ENCODE data around the gene KRTAP5-6.

The KRTAP5-6 gene

DNA sequence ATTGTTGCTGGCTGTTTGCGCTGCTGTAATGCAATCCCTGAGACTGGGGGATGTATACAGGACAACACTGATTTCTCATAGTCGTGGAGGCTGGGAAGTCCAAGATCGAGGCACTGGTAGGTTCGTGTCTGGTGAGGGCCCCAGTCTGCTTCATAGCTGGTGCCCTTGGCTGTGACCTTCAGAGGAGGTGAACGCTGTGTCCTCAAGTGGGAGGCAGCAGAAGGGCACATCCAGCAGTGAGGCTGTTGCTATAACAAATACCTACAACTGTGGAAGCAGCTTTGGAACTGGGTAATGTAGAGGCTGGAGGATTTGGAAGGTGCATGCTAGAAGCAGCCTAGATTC lies 46.1 kb upstream of the KRTAP5-6 start:
- Histone ChIP-seq H3K27ac (no peak overlapping the region), H3K9me3 (no peaks in the 10 kb centered on the region), H3K4me3 (no peak overlapping the region), H3K36me3 (no peaks in the 10 kb centered on the region), H3K27me3 (peaks cover 0 to 36% of the 10 kb centered on the region in 2 donors), H3K4me1 (peaks cover 0 to 8% (median 4%) of the 10 kb centered on the region in 4 donors)
- intact Hi-C loops (cut with DNase I; ENCODE audit: low total_unique reads): loop anchor here (5.0 to 10.0 kb wide), 2 partner anchors 41 to 504 kb away; no protein-coding TSS in a partner anchor
- TF ChIP-seq, protein P1, sequence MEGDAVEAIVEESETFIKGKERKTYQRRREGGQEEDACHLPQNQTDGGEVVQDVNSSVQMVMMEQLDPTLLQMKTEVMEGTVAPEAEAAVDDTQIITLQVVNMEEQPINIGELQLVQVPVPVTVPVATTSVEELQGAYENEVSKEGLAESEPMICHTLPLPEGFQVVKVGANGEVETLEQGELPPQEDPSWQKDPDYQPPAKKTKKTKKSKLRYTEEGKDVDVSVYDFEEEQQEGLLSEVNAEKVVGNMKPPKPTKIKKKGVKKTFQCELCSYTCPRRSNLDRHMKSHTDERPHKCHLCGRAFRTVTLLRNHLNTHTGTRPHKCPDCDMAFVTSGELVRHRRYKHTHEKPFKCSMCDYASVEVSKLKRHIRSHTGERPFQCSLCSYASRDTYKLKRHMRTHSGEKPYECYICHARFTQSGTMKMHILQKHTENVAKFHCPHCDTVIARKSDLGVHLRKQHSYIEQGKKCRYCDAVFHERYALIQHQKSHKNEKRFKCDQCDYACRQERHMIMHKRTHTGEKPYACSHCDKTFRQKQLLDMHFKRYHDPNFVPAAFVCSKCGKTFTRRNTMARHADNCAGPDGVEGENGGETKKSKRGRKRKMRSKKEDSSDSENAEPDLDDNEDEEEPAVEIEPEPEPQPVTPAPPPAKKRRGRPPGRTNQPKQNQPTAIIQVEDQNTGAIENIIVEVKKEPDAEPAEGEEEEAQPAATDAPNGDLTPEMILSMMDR (IDR thresholded peaks at IDR 0.05): no peak
- DNase-seq: peak in 1 of 2 donors; percentile 46

DNA sequence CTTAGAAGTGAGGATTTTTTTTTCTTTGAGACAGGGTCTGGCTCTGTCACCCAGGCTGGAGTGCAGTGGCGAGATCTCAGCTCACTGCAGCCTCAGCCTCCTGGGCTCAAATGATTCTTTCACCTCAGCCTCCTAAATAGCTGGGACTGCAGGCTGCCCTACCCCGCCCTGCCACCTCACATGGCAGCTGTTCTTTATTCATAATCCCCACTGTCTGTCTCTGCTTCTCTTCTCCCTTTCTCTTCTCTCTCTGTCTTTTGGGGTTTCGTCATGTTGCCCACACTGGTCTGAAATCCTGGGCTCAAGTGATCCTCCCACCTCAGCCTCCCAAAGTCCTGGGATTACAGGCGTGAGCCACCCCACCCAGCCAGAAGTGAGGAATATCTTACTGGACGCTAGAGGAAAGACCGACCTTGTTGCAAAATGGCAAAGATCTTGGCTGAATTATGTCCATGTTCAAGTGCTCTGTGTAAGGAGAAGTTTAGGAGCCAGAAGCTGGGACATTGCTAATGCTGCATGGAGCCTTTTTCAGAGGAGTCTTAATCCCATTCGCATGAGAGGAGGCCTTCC lies 45.5 kb upstream of the KRTAP5-6 start:
- H3K27ac ChIP-seq: no peak overlapping the region
- peaks cover 0 to 8% (median 4%) of the 10 kb centered on the region in 4 donors for H3K4me1 ChIP-seq
- TF ChIP-seq, protein P1 (IDR thresholded peaks at IDR 0.05): no peak
- H3K27me3 ChIP-seq: peaks cover 0 to 39% of the 10 kb centered on the region in 2 donors
- H3K9me3 ChIP-seq: no peaks in the 10 kb centered on the region
- H3K4me3 ChIP-seq: no peak overlapping the region
- intact Hi-C loops (cut with DNase I; ENCODE audit: low total_unique reads): loop anchor here (5.0 to 10.0 kb wide), 2 partner anchors 41 to 503 kb away; no protein-coding TSS in a partner anchor
- no peaks in the 10 kb centered on the region for H3K36me3 ChIP-seq
- DNase-seq: peak in 1 of 2 donors; percentile 20

DNA sequence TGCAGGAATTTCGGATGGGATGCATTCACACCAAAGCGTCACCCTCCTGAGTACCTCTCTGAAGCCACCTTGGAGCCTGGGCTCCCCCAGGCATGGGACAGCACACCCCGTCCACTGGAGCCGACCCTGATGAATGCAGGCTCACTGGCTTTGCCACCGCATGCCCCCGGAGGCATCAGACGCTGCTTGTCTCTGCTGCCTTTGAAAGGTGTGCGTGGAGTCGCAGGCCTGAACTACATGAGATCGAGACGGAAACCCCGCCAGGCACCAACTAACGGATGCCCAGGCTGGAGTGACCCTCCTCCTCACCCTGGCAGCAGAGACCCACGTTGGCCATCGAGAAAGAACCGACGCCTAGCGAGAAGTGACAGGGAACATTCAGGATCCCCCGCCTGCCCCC lies 45.0 kb upstream of the KRTAP5-6 start:
- TF ChIP-seq, protein P1 (IDR thresholded peaks at IDR 0.05): no peak

DNA sequence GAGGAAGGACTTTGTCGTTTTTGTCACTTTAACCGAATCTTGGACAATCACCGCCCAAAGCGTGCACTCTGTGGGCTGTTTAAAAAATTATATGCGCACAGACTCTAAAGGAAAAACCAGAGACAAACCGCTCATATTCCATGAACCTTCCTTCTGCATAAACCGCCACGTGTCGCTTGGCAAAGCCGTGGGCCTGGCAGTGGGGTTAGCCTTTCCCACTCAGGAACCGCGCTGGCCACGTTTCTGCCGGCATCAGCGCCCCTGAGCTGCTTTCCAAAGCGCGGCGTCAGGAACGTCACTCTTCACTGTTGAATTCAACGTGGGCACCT lies 44.6 kb upstream of the KRTAP5-6 start:
- H3K4me1 ChIP-seq: peaks cover 0 to 8% (median 4%) of the 10 kb centered on the region in 4 donors
- peaks cover 0 to 39% of the 10 kb centered on the region in 2 donors for H3K27me3 ChIP-seq
- intact Hi-C loops (cut with DNase I; ENCODE audit: low total_unique reads): loop anchor here (5.0 to 10.0 kb wide), 2 partner anchors 40 to 502 kb away; no protein-coding TSS in a partner anchor
- H3K27ac ChIP-seq: no peak overlapping the region
- H3K36me3 ChIP-seq: no peaks in the 10 kb centered on the region
- H3K9me3 ChIP-seq: no peaks in the 10 kb centered on the region
- no peak for DNase-seq
- TF ChIP-seq, protein P1 (IDR thresholded peaks at IDR 0.05): no peak
- H3K4me3 ChIP-seq: no peak overlapping the region

More for the DNA sequence above, 45.0 kb upstream of the KRTAP5-6 start:
- no peak overlapping the region for H3K4me3 ChIP-seq
- H3K4me1 ChIP-seq: peaks cover 0 to 8% (median 4%) of the 10 kb centered on the region in 4 donors
- peak in 1 of 2 donors; percentile 60 for DNase-seq
- H3K36me3 ChIP-seq: no peaks in the 10 kb centered on the region
- no peak overlapping the region for H3K27ac ChIP-seq
- H3K27me3 ChIP-seq: peaks cover 0 to 39% of the 10 kb centered on the region in 2 donors
- intact Hi-C loops (cut with DNase I; ENCODE audit: low total_unique reads): loop anchor here (5.0 to 10.0 kb wide), 2 partner anchors 40 to 503 kb away; no protein-coding TSS in a partner anchor
- no peaks in the 10 kb centered on the region for H3K9me3 ChIP-seq

DNA sequence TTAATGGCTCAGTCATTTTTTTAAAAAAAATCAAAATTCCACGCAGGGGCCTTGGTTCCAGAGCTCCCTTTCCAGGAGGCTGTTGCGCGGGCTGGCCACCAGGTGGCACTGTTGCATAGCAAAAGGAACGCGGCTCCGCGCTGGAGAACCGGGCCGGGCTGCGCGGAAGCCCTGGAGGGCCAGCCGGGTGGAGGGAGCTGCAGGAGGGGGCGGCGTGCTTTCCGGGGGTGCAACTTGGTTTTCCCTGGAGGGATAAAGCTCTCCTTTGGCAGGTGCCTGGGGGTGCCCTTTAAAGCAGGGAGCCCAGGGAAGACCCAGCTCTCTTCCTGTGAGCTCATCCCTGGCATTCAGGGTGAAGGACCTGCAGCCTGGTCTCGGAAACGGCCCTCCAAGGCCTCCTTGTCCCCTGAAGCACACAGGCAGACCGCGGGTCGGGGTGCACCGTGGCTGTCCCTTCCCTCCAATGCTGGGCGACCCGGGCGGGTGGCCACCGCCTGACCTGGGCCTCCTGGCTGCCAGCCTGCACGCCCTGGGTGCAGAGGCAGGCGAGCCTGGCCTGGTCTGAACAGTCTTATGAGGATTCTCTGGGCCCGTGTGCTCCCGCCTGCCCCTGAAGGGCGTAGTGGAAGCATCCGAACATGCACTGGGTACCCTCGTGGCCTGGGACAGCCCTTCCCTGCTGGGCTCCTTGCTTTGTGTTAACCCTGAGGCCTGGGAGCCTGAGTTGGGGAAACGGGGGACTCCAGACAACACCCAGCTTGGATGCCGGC lies 44.0 kb upstream of the KRTAP5-6 start:
- Histone ChIP-seq H3K4me1 (peaks cover 0 to 8% (median 4%) of the 10 kb centered on the region in 4 donors), H3K27me3 (peaks cover 0 to 39% of the 10 kb centered on the region in 2 donors), H3K27ac (no peak overlapping the region), H3K36me3 (no peaks in the 10 kb centered on the region), H3K9me3 (no peaks in the 10 kb centered on the region), H3K4me3 (no peak overlapping the region)
- intact Hi-C loops (cut with DNase I; ENCODE audit: low total_unique reads): loop anchor here (5.0 to 10.0 kb wide), 2 partner anchors 39 to 502 kb away; no protein-coding TSS in a partner anchor
- DNase-seq: peak; percentile 71 to 78
- TF ChIP-seq, protein P1 (IDR thresholded peaks at IDR 0.05): peak; percentile 95 to 97
